Stimulated activated CD8-positive, alpha-beta memory T cell treated with anti-CD3 and anti-CD28 coated beads, Interleukin-15, amount 100 ng/mL, for 1 hour (primary cell): Measurements from ENCODE around the gene ZNF629.
"Not testable (repeated sequence)": the region's sequence is repeated elsewhere in the genome, so short reads cannot be mapped to it uniquely, and the experiment has no call there.

ENCODE experiments used
- DNase-seq: peaks from one replicate; pipeline ENCODE4 v3.0.0-alpha.2; 2020; ENCODE audit warnings: low read depth

ZNF629 gene

DNA sequence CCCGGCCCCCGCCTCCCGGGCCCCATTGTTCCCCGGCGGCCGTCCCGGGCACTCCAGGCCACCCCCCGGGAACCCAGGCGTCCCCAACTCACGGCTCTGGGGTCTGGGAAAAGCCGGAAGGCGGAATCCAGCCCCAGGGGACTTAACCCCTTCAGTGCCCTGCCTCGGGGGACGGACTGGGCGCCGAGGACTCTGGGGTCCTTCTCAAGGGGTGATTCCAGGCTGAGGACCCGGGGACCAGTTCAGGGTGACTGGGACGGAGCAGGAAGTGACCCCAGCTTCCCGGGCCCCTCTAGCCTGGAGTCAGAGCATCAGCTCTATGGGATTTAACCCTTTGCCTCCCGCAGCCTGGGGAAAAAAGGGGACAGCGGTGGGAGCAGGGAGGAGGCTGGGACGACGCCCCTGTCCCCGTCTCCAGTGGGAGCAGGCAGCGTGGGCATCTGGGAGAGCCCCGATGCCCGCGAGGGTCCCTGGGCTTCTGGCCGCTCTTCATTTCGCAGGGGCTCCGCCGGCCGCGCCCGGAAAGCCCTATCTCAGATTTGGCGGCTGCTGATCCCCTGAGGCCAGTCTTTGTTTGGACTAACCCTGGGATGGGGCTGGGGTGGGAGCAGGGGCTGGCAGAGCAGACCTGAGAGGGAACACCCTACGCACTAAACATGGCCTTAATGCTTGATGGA, at the start of gene ZNF629:
ZNF629 (minus strand) TSS at position 270 of the 677 bp plus-strand sequence. CDS start 2,723 bp downstream, outside the sequence.
- DNase-seq, result no peak

DNA sequence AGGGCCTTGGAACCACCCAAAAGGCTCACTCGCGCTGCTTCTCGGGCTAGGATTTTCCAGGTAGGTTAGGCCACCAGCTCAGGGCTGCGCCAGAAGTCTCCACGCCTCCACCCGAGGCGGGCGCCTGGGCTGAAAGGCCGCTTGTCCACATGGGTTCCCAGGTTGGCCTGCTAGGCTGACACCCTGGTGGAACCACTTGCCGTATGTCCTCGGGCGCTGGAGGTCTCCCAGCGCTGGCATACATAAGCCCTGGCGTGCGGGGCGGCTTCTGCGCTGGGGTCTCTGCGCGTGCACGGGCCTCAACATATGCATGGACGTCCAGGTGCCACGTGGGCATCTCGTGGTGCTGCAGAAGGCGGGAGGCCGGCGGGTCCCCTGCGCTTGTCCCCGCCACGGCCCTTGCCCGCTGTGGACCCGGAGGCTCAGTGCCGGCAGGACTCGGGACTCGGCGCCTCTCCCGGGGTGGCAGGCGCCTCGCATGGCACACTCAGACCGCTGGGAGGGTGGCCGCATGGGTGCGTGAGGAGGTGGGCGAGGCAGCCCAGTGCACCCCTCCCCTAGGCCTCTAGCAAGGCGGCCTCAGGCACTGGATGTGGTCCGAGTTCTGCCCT, 47.2 kb upstream of the ZNF629 start:
- DNase-seq, result no peak

DNA sequence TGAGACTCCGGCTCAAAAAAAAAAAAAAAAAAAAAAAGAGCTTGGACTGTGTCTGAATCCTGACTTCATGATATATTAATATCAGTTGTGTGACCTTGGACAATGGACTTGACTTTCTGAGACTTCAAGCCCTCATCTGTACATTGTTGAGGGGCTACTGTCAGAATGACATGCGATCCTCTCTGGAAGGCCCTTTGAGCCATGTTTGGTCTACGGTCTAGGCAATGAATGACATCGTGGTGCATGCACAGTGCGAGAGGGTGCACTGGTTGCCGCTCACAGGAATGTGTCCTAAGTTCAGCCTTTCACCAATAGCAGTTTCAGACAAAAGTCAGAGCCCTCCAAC, 43.0 kb upstream of the ZNF629 start:
- no peak for DNase-seq

DNA sequence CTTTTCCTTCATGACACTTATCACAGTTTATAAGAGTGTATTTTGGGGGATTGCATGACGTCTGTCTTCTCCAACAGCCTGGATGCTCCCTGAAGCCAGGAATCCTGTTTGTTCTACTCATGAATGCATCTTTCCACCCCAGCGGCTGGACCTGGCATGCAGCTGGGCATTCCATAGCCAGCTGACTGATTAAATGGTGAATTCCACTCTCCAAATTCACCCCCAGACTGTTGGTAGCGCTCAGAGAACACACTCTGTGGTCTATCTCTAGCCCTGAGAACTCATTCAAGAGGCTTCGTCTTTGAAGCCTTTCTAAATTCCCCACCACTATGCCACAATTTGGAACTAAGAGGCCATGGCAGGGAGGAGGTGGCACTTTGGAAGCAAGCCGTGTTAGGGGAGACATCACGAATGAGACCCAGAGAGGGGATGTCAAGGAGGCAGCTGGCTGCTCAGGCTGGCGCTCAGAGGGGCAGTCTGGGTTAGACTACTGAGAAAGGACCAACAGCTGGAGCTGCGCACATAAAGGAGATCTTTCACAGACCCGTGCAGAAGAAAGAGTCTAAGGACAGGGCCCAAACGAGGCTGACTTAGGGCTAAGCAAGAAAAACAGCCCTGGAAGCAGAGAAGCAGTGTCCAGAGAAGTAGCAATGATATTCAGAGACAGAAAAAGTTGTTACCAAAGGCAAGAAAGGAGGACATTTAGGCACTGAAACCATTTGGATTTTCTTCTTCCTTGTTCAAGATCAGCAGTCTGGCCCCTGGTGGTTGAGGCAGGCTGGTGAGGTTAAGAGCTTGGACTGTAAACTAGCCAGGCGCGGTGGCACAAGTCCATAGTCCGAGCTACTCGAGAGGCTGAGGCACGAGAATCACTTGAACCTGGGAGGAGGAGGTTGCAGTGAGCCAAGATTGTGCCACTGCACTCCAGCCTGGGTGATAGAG, 42.4 kb upstream of the ZNF629 start:
- DNase-seq, result no peak

DNA sequence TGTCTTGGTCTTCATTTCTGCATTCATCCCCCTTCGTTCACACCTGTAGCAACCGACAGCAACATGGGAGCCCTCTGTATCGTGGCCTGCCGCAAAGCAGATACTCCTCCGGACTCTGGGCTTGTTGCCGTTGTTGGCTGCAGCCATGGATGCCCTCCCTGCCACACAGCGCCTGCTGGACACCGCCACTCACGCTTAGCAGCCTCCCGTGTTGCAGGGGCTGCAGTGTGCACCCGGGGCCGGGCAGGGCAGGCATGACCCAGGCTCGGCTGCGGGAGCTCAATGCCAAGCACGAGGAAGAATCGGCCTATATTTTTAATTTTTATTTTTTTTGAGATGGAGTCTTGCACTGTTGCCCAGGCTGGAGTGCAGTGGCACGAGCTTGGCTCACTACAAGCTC, 34.9 kb upstream of the ZNF629 start:
- DNase-seq, result no peak

DNA sequence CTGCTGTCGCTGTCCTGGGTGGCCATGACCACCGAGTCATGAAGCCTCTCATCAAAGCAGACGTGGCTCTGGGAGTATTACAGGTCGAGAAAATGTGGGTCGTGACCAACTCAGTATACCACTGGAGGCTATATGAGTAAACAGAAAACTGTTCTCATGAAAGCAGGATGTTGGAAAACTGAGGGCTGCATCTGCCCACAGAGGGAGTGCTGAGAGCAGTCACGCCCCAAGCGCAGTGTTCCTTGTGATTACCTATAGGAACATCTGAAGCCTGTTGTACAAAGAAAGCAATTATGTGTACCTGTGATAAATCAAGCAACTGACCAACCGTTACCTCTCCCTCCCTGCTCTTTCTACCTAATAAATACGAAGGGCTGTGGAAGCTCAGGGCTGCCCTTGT, 34.4 kb upstream of the ZNF629 start:
- not testable (repeated sequence) for DNase-seq

DNA sequence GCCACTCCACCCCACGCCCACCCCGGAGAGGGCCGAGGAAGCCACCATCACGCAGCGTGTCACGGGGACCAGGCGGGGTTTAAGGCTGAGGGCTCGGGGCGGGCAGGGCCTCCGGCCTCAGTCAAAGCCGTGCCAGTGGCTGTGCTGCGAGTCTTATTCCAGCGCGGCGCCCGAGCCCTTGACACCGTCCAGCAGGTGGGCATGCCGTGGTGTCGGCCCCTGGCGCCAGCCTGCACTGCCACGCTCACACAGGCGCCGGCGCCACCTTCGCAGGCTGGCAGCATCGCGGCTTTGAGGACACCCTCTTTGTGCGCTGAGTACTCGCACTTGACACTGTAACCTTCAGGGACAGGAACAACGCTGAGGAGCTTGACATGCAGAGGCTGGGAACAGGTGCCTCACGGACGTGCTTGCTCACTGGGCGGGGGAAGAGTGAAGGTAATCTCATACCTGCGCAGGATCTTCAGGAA, 34.0 kb upstream of the ZNF629 start:
- DNase-seq, result no peak

DNA sequence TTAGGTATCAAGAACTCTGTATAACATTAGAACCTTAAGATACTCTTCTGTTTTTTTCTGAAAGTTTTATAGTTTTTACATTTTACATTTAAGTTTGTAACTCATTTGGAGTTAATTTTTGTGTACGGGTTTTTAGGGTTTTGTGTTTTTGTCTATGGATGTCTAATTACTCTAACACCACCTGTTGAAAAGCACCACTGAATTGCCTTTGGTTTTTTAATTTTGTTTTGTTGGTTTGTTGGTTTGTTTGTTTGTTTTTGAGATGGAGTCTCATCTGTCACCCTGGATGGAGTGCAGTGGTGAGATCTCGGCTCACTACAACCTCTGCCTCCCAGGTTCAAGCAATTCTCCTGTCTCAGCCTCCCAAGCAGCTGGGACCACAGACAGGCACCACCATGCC, 29.8 kb upstream of the ZNF629 start:
- DNase-seq, result no peak

DNA sequence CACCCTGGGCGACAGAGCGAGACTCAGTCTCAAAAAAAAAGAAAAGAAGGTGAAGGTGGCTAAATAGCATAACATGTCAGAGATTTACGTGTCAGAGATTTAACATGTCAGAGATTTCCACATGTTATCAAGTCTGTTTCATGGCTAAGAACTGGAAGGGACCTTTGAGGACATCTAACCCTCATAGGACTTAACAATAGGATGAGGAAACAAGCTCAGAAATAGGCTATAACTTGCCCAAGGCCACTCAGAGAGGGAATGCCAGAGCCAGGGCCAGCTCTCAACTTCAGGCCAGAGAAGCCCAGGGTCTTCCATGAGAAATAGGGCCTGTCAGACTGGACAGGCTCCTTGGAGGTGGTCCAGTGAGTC, 26.8 kb upstream of the ZNF629 start:
- DNase-seq, result no peak

DNA sequence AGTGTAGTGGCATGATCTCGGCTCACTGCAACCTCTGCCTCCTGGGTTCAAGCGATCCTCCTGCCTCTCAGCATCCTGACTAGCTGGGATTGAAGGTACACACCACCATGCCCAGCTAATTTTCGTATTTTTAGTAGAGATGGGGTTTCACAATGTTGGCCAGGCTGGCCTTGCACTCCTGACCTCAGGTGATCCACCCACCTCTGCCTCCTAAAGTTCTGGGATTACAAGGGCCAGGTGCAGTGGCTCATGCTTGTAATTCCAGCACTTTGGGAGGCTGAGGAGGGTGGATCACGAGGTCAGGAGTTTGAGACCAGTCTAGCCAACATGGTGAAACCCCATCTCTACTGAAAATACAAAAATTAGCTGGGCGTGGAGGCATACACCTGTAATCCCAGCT, 22.7 kb upstream of the ZNF629 start:
- not testable (repeated sequence) for DNase-seq

DNA sequence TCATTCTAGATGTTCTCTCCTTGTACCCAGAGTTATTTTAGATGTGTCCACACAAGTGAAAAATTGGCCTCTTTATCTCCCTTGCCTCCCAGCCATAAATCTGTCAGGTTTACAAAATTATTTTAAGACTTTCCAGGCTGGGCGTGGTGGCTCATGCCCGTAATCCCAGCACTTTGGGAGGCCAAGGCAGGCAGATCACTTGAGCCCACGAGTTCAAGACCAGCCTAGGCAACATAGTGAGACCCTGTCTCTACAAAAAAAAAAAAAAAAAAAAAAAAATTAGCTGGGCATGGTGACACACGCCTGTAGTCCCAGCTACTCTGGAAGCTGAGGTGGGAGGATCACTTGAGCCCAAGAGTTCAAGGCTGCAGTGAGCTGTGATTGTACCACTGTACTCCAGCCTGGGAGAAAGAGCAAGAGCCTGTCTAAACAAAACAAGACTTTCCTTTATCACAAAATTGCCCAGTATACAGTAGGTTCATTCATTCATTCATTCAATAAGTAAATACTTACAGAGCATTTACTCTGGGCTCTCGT, 22.0 kb upstream of the ZNF629 start:
- not testable (repeated sequence) for DNase-seq

DNA sequence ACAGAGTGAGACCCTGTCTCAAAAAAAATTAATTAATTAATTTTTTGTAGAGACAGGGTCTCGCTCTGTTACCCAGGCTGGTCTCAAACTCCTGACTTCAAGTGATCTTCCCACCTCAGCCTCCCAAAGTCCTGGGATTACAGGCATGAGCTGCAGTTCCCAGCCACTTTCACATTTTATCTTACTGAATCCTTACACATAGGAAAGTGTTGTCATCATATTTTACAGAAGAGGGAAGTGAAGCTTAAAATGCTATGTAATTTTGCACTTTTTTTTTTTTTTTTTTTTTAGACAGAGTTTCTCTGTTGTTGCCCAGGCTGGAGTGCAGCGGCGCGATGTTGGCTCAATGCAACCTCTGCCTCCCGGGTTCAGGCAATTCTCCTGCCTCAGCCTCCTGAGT, 21.1 kb upstream of the ZNF629 start:
- DNase-seq, result no peak

DNA sequence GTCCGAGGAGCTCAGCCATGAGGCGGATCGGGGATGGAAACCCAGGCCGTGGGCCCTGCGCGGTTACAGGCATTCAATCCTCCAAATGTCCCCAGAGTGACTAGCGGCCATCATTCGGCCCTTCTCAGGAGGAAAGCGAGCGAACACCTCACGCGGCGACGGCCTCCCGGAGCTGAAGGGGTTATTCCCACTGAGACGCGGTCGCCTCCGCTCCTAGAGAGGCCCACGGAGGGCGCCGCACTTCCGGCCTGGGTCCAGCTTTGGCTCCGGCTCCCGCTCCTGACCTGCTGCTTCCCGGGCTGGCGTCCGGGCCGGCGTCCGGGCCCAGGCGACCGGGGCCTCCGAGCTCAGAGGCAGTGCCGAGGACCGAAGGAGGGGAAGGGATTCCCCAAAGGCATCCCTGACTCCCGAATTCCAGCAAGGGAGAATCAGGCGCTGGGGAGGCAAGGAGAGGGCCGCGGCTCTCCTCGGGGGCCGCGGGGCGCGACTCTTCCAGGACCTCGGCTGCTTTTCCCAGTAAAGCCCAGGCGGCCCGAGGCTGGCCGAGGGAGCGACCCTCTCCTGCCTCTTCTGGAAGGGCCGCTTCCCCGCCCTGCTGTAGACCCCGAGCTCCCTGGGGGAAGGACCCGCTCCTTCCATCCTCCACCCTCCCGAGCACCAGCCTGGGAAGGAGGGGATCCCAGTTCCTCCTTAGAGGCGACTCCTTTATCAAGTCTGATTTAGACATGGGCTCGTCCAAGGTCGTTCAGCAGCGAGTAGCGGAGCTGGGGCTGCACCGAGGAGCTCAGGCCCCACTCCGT, 18.6 kb upstream of the ZNF629 start:
- peak; percentile 26 for DNase-seq

DNA sequence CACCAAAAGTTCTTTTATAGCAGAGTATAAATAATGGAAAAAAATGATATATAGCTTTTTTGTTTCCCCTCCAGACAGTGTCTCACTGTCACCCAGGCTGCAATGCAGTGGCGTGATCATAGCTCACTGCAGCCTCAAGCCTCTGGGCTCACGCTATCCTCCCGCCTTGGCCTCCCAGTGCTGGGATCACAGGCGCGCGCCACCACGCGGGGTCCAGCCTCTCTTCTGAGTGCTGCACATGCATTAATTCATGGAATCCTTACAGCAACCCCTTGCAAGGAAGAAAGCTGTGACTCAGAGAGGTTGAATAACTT, 18.0 kb upstream of the ZNF629 start:
- DNase-seq, result no peak

DNA sequence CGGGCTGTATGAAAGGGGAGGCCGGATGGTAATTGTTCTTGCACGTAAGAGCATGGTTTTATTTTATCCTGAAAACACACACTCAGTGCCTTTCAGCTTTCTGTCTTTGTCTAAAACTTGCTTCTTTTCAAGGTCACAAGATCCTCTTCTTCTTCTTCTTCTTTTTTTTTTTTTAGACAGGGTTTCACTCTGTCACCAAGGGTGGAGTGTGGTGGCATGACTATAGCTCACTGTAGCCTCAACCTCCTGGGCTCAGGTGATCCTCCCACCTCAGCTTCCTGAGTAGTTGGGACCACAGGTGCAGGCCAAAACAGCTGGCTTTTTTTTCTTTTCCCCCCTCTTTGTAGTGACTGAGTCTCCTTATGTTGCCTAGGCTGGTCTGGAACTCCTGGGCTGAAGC, 15.9 kb upstream of the ZNF629 start:
- no peak for DNase-seq

DNA sequence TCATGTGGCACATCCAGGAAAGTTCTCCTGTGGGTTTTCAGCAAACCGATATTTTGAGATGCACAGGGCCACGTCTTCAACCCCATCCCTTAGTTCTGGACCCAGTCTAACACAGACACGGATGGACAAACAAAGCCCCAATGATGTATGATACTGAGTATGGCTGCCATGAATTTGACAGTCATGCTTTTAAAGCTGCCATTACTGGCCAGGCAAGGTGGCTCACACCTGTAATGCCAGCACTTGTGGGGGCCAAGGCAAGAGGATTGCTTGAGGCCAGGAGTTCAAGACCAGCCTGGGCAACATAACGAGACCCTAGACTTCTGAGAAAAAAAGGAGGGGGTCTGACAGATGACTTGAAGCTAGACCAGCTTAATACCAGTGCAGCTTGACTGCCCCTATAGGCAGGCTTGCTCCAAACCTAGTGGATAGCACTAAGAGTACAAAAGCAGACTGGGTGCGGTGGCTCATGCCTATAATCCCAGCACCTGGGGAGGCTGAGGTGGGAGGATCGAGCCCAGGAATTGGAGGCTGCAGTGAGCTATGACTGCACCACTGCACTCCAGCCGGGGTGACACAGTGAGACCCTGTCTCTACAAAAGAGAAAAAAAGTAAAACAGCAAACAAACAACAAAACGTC, 10.8 kb upstream of the ZNF629 start:
- DNase-seq, result no peak

DNA sequence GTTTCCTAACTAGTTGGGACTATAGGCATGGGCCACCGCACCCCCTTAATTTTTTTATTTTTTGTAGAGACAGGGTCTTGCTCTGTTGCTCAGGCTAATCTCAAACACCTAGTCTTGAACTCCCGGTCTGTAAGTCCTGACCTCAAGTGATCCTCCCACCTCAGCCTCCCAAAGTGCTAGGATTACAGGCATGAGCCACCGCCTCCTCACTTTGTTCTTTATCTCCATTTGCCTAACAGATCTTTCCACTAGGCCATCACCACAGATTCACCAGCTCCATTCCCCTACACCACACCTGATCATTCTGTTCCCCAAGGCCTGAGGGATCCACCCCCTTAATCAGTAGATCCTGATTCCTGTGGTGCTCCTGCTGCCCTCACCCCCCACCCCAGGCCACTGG, 7.6 kb upstream of the ZNF629 start:
- DNase-seq, result no peak

DNA sequence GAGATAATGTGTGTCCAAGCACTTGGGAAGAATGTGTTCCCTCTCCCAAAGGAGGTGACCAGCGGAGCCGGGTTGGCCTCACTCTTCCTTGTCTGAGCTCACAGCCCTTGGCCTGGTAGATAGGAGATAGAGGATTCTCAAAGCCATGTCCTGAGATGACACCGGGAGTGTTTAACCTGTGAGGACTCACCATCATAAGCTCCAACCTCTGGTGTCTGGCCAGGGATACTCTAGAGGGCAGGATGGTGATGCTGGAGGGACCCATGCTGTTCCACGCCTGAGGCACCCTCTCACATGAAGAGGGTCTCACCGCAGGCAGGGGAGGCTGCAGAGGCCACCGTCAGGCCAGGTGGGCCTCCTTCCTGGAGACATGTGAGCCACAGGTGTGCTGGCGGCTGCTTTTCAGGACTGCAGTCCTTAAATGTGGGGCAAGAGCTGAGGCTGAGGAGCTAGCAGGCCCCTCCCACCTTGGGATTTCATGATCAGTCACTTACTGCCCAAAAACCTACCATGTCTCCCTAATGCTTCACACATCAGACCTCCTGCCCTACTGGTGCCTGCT, 6.6 kb upstream of the ZNF629 start:
- no peak for DNase-seq

DNA sequence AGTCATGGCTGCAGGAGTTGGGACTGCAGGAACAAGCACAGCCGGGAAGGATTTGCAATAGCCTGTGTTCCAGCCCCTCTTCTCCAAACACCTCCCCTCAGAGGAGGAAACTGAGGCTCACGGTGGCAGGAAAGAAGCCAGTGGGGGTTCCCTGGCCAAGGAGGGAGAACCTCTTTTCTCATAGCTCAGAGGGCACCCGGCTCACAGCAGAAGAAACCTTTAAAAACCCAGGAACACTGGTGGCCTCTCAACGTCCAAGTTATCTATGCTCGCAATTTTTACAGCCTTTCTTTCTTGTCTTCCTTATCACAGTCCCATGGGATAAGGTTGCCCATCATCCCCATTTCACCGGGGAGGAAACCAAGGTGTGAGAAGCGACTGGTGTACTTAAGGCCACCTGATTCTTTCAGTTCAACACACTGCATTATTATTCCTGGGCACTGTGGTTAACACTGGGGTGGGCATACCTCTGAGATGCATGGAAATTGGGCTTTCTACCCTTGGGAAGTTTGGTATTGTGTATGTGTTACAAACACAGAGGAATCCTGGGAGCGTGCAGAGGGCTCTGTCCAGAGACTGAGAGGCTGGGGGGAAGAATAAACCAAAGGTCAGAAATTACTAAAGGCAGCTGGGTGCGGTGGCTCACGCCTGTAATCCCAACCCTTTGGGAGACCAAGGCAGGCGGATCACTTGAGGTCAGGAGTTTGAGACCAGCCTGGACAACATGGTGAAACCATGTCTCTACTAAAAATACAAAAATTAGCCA, 791 bp upstream of the ZNF629 start:
- no peak for DNase-seq

DNA sequence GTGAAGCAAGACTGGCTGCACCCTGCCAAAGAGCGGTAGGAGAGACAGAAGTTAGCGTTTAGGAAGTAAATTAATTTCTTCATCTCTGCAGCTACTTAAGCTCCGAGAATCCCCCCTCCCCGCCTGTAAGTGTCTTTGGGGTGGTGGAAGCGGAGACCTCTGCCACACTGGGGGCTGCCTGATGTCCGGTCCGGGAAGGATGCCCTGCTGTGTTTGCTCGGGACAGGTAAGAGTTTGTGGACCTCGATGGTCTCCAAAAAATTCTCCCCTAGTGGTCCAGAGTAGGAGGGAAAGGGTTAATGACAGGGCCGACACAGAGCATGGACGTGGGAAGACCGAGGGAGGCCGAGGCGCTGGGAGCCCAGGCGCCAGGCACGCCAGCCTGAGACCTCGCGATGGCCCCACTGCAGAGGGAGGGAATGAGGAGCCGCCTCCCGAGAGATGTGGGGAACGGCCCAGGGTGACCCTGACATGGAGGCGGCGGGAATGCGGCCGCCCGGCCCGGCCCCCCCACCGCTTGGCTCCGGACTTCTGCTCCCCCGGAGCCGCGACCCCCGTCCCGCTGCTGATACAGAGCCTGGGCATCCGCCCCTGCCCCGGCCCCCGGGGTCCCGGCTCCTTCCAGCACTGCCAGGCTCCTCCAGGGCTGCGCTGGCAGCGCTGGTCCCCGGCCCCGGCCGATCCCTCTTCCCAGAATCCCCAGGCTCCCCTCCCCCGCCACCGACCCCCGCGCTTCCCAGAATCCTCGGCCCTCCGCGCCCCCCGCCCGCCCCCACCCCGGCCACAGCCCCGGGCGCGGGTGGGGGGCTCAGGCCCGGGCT, 680 bp downstream of the ZNF629 start:
- no peak for DNase-seq
